Skin epidermis (tissue), 12 donors: Measurements from ENCODE around the gene COPS9.

Source experiments
- H3K27ac ChIP-seq, 21 experiments: fragments of 200-600 bp; sonication (generic) in 11 of 21; one replicate each; pipeline ENCODE4 v1.5.0; 2020; ENCODE audit warnings: mild to moderate bottlenecking in 3 of 21, inconsistent platforms in 2 of 21, moderate library complexity in 2 of 21
- H3K4me3 ChIP-seq, 7 experiments: fragments of 200-600 bp; sonication (generic) in 2 of 7; one replicate each; pipeline ENCODE4 v1.5.0; 2020; ENCODE audit warnings: inconsistent platforms in 2 of 7, mild to moderate bottlenecking in 2 of 7, moderate library complexity in 1 of 7

Gene COPS9

DNA sequence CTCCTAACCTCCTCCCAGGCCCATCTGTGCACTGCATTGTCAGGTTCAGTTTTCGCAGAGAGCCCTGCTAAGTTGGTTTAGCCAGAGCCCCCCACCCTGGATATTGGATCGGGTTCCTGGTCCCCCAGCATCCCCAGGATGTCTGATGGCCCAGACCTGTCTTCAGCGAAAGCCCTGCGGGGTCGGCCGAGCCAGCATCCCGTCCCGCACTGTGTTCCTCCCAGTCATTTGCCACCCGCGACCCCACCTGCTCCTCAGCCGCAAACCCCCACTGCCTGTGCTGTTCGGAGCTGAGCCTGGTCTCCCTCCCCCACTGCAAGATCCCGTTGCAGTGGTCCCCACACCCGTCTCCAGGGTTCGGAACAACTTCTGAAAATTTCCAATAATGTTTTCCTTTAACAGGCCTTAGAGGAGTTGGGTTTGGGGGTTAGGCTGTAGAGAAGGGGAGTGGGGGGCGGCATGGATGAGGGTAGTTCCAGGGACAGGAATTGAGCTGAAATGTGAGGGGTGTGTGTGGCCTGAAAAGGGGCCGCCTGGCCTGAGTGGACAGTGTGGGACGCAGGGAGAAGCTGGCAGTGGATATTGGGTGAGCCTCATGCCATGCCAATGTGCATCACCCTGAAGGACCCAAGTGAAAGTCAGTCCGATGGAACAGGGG lies 1.6 kb upstream of the COPS9 start:
- Histone ChIP-seq H3K4me3 (no peak overlapping the region), H3K27ac (no peak overlapping the region)

DNA sequence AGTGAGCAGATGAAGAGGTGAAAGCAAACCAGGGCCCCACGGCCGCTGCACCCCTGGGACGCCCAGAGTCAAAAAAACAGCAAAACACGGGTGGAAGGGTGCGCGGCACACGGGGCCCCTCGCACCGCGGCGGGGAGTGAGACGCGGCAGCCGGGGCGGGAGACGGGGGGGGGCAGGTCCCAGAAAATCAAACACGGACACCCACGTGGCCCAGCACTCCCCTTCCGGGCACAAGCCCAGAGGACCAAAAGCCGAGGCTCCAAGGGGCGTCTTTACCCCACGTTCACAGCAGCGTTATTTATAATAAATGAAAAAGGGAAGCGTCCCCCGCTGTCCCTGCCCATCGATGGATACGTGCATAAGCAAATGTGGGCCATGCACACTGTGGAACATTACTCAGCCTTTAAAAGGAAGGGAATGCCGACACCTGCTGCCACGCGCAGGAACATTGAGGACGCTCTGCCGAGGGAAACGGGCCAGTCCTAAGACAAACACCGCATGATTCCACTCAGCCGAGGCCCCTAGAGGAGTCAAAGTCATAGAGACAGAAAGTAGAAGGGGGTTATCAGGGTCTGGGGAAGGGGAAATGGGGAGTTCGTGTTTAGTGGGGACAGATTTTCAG lies 677 bp upstream of the COPS9 start:
- H3K27ac ChIP-seq, result peak overlapping the region in 20 of 21 experiments; percentile 65 to 94 (median 89)
- peak overlapping the region; percentile 77 to 100 (median 91) for H3K4me3 ChIP-seq

DNA sequence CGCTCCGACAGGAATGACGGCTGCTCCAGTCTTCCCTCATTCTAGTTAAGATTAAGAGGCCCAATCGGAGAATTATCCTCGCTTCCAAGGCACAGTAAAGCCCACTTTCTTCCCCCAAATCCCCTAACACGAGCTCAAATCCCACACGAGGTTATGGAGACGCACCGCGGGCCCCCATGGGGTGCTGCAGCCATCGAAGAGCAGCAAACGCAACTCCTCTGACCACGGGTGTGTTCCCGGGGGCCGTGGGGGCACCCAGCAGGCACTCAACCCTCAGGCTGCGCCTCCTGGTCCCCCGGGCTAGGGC lies 446 bp downstream of the COPS9 start:
- Histone ChIP-seq H3K27ac (peak overlapping the region; percentile 27 to 94 (median 89)), H3K4me3 (peak overlapping the region; percentile 77 to 100 (median 91))

DNA sequence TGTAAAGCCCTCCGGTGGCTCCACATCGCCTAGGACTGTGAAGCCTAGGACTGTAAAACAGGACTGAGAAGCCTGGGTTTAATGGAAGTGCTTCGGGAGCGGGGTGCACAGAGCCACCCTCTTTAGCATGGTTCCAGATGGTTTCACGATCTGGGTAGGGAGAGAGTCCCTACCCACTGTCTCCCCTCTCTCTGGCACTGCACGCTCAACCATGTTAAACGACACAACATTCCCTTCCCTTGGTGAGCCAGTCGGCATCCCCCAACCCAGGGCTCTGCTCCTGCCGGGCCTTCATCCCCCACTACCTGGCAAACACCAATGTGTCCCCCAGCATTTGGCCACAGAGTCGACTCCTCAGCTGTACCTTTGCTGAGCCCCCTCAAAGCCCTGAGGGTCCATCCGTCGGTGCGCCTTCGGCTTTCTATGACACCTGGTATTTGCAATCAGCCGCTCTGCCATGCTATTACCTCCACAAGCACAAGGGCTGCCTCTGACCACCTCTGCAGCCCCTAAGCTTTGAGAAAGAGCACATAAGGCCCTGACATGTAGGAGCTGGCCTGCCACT lies 1.1 kb downstream of the COPS9 start:
- peak overlapping the region in 14 of 21 experiments; percentile 6 to 94 (median 89) for H3K27ac ChIP-seq

DNA sequence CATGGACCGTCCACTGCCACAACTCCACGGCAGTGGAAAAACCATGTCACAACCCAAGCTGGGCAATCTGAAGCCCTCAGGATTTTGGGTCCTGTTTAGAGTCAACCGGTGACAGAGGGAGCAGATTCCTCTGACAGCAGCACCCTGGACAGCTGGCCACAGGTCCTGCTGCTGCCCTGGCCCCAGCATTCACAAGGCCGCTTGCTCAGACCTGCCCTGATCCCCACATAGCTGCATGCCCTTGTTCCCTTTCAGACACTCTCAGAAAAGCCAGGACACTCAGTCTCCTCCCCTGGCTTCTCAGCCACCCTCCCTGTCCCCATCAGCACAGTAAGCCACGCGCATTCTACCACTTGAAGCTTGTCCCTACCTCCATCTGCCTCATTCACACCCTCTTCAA lies 1.6 kb downstream of the COPS9 start:
- H3K4me3 ChIP-seq, result peak overlapping the region in 1 of 7 experiments; percentile 99

More for the DNA sequence above, 1.1 kb downstream of the COPS9 start:
- H3K4me3 ChIP-seq, result peak overlapping the region; percentile 77 to 100 (median 91)

DNA sequence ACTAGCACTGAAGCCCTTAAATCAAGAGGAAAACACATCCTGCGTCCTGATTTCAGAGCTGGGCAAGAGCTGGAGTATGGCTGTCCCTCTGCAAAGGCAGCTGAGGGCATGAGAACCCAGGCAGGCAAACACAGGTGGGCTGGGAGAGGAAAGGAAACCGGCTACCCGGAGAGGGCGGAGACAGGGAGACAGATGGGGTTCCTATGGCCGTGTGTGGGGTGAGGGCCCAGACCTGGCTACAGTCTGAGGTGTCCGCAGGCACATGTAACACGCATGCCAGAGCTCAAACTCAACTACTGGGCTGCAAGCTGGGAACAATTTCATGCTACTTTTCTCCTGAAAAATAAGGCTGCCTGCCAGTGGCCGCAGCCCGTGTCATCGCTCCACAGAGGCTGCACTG lies 2.7 kb downstream of the COPS9 start:
- Histone ChIP-seq H3K27ac (no peak overlapping the region), H3K4me3 (no peak overlapping the region)

More for the DNA sequence above, 1.6 kb downstream of the COPS9 start:
- H3K27ac ChIP-seq, result no peak overlapping the region

DNA sequence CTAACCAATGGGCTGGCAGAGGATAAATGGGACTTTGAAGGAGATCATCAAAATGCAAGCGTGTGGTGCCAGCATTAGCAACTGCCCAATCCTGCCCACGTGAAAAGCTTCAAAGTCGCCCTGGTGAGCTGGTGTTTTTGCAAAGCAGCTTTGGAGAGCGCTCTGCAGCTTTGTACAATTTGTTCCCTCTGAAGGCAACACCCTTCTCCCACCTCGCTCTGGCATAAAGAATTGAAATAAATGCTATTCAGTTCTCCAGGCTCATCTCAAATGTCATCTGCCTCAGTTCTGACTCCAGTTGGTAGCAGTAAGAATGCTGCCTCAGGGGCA lies 3.5 kb downstream of the COPS9 start:
- Histone ChIP-seq H3K4me3 (no peak overlapping the region), H3K27ac (no peak overlapping the region)

DNA sequence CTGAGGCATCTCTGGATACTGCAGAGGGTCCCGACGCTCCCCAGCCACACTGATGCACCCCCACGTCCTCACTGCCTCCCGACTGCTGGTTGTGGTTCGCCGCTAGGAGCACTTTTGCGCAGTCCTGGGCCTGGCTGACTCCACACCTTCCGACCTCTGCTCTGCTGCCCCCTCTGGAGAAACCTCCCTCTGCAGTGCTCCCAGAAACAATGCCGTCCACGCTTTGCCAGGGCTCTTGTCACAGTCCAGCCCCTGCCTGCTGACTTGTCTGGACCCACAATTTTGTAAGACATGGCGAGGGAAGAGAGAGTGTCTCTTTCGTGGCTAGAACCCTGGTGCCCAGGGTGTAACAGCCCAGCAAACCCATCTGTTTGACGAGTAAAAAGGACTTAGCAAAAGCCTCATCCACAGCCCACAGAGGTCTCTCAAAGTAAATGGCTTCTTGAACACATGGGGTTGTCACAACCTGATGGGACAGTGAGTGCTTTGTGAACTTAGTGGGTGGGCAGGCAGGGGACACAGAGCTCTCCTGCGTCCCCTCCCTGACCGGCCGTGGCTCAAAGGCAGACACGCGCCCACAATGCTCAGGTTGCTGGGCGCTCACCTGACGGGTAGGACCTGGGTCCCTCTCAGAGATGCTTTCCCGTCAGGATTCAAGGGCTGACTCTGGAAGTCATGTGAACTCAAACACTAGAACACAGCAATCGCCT lies 4.0 kb downstream of the COPS9 start:
- Histone ChIP-seq H3K4me3 (no peak overlapping the region), H3K27ac (no peak overlapping the region)

DNA sequence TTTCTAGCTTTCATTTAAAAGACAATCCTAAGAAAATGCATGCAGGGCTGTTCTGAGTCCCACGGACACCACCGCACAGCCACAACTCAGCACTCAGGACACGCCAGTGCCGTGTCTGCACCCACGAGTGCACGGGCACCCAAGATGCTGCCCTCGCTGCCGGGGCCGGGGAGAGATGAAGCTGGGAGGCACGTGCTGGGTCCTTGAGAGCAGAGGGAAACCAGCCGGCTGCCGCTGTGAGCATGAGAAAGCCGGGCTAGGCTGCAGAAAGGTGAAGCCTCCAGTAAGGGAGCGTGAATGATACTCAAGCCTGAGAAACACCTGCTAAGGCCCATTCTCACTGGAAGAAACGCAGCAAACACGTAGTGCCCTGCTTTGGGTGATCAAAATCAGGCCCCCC lies 4.8 kb downstream of the COPS9 start:
- H3K4me3 ChIP-seq, result no peak overlapping the region
- no peak overlapping the region for H3K27ac ChIP-seq

DNA sequence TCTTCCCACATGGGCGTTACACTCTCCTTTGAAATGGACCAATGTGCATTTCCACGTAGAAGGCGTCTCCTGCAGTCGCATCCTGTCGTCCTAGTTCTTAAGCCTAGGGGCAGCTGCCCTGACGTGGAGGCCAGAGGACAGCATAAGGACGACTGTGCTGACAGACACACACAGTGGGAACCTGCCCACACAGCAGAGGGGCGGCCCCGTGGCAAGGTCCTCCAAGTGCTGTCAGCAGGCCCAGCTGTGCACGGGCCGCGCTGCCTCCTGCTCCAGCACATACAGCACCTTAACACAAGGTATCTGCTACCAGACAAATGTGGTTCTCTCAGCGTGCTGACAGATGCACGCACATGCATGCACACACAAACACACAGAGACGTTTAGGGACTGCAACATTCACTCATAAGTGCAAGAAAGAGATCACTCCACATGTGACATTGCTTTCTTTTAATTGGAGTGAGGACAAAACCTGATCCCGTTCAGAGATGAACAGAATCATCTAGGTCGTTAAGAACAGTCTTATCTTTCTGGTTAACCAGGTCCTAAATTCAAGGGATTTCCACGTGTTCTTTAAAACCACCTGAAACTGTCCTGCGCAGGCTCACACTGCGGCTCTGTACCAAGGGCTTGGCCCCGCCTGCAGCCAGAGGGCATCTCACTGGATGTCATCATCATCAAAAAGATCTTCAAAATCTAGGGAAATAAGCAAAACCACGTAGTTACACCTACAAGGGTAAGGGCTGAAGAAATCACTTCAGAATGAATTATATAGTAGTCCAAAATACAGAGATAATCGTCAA lies 5.5 kb downstream of the COPS9 start:
- H3K27ac ChIP-seq, result no peak overlapping the region
- H3K4me3 ChIP-seq, result no peak overlapping the region

DNA sequence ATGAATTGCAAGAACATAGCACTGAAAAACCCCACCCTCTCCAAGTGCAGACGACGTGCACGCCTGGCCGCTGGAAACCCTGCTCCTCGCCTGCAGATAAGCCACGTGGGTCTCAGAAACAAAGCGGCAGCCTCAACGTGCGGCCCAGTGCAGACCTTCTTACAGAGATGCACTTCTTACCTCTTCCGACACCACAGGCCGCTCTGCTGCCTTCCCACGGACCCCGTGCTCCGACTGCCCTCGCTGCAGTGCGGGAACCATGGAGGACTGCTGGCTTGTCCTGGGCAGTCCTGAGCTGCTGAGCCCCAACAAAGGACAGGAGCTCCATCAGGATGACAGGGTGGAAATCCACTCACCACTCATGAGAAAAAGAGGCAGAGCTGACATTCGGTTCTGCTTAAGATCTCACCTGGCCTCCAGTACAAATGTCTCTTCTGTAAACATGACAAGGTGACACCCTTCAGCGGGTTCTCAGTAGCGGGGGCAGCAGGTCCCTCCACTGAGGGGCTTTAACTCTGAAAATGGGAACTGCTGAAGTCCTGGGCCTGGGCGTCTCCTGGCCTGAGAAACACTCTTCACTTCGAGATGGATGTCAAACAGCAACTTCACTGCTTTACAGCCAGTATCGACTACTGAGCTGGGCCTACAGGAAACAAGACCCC lies 6.2 kb downstream of the COPS9 start:
- Histone ChIP-seq H3K27ac (no peak overlapping the region), H3K4me3 (no peak overlapping the region)

DNA sequence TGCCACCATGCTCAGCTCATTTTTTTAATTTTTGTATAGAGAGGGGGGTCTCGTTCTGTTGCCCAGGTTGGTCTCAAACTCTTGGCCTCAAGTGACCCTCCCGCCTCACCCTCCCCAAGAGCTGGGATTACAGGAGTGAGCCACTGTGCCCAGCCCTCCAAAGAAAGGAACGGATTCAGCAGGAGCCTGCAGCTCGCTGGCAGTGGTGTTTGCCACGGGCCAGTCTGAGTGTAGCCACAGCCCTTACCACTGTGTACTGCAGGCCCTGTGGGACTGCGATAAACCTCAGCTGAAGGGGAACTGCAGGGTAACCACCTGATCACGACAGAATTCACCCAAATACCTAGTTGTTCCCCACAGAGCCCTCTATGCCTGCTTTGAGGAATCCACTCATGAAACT lies 6.8 kb downstream of the COPS9 start:
- peak overlapping the region in 4 of 21 experiments; percentile 19 to 62 (median 46) for H3K27ac ChIP-seq
- no peak overlapping the region for H3K4me3 ChIP-seq

DNA sequence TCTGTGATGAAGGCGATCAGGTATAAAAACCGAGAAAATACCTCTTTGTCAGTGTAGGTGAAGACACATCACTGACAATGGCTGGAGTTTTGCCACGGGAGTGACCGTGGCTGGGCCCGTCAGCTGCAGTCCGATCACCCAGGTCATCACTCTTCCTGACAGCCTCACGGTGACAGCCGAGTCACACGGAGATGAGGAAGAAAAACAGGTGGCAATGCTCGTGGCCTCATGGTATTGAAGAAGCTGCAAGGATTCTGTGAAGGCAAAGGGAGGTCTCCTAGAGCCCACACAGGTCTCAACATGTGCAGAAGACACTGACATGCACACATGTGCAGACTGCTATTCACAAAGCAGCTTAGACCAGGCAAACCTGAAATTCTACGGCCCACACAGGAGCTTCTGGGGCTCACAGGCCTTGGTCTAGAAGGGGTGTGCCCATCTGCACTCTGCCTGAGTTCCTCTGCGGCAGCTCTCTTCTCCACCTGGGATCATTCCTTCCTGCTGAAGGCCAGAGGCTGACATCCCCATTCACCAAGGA lies 7.4 kb downstream of the COPS9 start:
- H3K4me3 ChIP-seq, result no peak overlapping the region
- H3K27ac ChIP-seq, result peak overlapping the region in 6 of 21 experiments; percentile 16 to 72 (median 40)

DNA sequence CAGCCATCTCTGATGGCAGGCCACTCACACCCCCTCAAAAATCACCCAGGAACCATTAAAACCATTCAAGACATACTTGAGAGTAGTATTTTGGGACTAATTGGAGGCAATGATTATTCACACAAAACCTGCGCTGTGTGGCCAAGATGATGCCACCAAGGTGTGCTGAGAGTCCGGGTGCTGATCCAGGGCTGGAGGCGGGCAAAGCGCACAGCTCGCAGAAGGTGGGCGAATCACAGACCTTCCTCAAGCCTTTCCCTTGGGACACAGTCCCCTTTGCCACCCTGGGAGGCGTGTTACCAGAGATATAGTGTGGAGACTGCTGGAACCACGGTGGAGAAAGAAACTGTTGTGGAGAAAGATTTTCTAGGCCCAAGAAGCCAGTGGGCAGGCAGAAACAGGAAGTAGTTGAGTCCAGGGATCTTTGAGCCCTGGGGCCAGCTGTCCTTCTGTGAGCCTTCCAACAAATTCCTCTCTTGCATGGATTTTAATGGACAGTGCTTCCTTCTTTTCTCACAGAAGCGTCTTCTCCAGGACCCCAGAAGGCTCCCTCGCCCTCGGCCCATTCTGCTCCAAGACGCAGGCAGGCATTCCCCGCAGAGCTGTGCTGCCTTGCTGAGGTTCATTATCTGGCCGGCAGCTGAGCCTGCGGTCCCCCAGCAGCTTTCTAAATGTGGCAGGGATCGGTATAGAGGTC lies 8.0 kb downstream of the COPS9 start:
- no peak overlapping the region for H3K4me3 ChIP-seq
- peak overlapping the region in 4 of 21 experiments; percentile 16 to 72 (median 40) for H3K27ac ChIP-seq

DNA sequence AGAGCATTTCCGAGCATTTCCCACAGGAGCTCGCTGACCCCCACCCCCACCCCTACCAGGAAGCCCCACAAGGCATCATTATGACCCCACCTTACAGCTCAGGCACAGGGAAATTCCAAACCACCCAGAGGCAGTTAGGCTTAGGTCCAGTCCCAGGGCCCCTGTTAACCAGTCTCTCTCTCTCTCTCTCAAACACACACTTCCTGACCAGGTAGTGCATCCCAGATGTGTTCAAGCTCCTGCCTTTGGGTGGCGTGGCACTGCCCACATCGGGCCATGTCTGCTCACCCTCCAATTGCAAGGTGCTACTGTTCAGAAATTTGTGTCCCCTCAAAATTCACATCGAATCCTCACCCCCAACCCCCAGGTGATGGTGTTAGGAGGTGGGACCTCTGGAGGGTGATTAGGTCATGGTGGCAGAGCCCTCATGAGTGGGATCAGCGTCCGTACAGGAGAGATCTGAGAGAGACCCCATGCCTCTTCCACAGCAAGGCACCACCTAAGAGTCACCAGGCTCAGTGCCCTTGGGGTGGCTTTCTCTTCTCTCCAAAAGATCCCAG lies 8.8 kb downstream of the COPS9 start:
- Histone ChIP-seq H3K4me3 (no peak overlapping the region), H3K27ac (no peak overlapping the region)

DNA sequence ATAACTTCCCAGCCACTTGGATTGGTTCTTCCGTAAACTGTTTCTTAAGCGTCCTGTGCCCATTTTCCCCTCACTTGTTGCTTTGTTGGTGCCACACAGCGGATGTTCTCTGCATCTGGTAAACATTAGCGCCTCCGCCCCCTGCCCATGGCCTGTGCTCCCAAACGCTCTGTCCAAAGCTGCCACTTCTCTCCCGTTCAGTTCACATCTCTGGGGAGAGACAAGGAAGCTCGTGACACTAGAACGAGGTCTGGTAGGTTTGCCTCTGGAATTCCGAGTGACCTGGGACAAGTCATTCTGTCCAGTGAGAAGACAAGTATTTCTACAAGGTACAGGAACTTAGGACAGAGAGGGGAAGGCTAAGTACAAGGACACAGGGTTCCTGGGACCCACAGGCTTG lies 9.4 kb downstream of the COPS9 start:
- no peak overlapping the region for H3K27ac ChIP-seq
- no peak overlapping the region for H3K4me3 ChIP-seq

DNA sequence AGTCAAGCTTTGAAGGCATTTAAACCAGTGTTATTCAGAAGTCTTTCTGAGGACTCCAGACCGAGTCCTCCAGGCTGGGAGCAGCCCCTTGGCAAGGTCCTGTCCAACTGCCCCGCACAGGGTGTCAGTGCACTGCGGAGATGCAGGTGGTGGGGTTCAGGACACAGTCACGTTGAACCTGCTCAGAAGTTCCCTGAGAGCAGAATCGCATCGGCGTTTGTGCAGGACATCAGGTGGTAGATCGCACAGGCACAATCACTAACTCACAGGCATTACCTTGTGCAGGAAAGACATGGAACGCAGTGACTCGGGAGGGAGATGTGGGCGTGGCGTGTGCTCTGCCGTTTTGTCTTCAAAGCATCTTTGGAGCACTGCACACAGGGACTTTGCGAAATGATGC lies 10.4 kb downstream of the COPS9 start:
- H3K27ac ChIP-seq, result no peak overlapping the region
- H3K4me3 ChIP-seq, result no peak overlapping the region

DNA sequence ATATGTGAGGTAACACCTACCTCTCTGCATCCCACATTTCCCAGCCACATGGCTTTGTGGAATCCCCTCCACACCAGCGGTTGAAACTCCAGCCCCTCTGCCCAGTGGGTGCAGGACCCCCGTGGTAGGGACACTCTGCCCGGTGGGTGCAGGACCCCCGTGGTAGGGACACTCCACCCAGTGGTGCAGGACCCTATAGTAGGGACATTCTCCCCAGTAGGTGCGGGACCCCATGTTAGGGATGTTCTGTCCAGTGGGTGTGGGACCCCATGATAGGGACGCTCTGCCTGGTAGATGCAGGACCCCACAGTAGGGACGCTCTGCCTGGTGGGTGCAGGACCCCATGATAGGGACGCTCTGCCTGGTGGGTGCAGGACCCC lies 11.5 kb downstream of the COPS9 start:
- Histone ChIP-seq H3K4me3 (no peak overlapping the region), H3K27ac (no peak overlapping the region)
